GM06990 (cell line): ENCODE results near the gene ARHGAP9.

Source experiments
- DNase-seq: peaks from one replicate; pipeline ENCODE4 v3.0.0-alpha.2; 2011; ENCODE audit not compliant: insufficient read length; ENCODE audit errors: extremely low read depth
- H3K27me3 ChIP-seq: replicated peaks from 2 replicates; pipeline ENCODE4 v1.6.0; 2011; ENCODE audit warnings: low read length; ENCODE audit not compliant: control insufficient read depth, insufficient read depth
- H3K36me3 ChIP-seq: 2 replicates; pipeline ENCODE4 v1.5.1; 2011; ENCODE audit warnings: low read length; ENCODE audit not compliant: control insufficient read depth, insufficient read depth
- H3K4me3 ChIP-seq: replicated peaks from 2 replicates; pipeline ENCODE4 v1.5.1; 2011; ENCODE audit warnings: low read depth, mild to moderate bottlenecking, control low read depth, low read length
- TF ChIP-seq, protein P1 (sequence below): IDR thresholded peaks from 2 replicates; pipeline ENCODE4 v1.5.1; 2011; ENCODE audit warnings: low read length, control low read depth, mild to moderate bottlenecking, inconsistent platforms; ENCODE audit not compliant: insufficient read depth, poor library complexity, severe bottlenecking

The ARHGAP9 gene

DNA sequence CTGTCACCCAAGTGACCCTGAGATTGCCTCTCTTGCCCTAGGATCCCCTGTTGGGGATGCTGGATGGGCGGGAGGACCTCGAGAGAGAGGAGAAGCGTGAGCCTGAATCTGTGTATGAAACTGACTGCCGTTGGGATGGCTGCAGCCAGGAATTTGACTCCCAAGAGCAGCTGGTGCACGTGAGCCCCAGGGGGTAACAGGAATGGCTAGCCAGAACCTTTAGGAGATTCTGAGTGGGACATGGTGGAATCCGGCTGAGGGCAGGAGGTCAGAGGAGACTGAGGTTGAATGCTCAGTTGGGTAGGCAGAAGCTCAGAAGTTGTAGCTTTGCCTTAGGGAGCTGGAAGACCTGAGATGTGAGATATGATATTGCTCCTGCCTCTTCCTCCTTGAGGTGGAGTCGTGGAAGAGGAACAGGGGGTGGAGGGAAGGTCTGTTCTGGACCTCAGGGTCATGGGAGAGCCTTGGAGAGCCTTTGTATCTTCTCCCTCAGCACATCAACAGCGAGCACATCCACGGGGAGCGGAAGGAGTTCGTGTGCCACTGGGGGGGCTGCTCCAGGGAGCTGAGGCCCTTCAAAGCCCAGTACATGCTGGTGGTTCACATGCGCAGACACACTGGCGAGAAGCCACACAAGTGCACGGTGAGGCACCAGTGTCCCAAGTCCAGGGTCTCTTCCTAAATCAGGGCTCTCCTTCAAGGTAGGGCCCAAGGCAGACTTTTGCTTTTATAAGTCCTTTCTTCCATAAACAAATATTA lies 13.7 kb downstream of the ARHGAP9 start:
- Histone ChIP-seq H3K27me3 (no peaks in the 10 kb centered on the region), H3K36me3 (peaks cover 9% of the 10 kb centered on the region), H3K4me3 (no peak overlapping the region)
- TF ChIP-seq, protein P1, sequence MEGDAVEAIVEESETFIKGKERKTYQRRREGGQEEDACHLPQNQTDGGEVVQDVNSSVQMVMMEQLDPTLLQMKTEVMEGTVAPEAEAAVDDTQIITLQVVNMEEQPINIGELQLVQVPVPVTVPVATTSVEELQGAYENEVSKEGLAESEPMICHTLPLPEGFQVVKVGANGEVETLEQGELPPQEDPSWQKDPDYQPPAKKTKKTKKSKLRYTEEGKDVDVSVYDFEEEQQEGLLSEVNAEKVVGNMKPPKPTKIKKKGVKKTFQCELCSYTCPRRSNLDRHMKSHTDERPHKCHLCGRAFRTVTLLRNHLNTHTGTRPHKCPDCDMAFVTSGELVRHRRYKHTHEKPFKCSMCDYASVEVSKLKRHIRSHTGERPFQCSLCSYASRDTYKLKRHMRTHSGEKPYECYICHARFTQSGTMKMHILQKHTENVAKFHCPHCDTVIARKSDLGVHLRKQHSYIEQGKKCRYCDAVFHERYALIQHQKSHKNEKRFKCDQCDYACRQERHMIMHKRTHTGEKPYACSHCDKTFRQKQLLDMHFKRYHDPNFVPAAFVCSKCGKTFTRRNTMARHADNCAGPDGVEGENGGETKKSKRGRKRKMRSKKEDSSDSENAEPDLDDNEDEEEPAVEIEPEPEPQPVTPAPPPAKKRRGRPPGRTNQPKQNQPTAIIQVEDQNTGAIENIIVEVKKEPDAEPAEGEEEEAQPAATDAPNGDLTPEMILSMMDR: no peak
- DNase-seq: no peak

DNA sequence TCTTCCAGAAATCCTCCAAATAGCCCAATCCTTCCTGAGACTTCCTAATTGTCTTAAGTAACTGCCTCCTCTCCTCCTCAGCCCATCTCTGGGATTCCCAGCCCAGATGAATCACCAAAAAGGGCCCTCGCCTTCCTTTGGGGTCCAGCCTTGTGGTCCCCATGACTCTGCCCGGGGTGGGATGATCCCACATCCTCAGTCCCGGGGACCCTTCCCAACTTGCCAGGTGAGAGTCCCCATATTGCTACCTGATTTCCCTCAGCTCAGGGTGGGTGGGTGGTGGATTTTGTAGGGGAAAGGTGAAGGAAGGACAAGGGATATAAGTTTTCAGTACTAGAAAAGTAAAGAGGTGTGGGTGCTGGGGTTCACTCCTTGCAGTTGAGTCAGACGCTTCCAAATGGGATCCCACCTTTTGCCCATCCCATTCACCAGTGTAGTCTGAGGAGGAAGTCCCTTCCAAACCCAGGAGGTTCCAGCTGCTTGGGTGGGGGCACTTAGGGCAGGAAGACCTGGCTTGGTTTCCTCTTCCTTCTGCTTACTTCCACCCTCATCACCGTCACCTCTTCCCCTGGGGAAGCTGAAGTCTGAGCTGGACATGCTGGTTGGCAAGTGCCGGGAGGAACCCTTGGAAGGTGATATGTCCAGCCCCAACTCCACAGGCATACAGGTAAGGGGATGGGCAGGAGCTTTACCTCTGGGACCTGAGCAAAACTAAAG lies 14.5 kb downstream of the ARHGAP9 start:
- H3K27me3 ChIP-seq: no peaks in the 10 kb centered on the region
- no peak overlapping the region for H3K4me3 ChIP-seq
- H3K36me3 ChIP-seq: peaks cover 6% of the 10 kb centered on the region
- TF ChIP-seq, protein P1: no peak
- DNase-seq: no peak

DNA sequence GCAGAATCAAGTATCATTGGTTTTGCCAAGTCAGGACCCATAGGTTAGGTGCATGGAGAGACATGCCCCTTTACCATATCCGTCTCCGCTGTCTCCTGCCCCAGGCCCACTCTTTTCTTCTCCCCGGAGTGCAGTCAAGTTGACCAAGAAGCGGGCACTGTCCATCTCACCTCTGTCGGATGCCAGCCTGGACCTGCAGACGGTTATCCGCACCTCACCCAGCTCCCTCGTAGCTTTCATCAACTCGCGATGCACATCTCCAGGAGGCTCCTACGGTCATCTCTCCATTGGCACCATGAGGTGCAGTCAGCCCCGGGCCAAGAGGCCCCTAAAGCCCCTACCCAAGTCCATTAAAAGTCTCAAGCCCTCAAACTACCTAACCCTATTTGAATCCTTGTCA lies 15.1 kb downstream of the ARHGAP9 start:
- no peaks in the 10 kb centered on the region for H3K27me3 ChIP-seq
- no peak overlapping the region for H3K4me3 ChIP-seq
- peaks cover 5% of the 10 kb centered on the region for H3K36me3 ChIP-seq
- TF ChIP-seq, protein P1: no peak
- DNase-seq: no peak

DNA sequence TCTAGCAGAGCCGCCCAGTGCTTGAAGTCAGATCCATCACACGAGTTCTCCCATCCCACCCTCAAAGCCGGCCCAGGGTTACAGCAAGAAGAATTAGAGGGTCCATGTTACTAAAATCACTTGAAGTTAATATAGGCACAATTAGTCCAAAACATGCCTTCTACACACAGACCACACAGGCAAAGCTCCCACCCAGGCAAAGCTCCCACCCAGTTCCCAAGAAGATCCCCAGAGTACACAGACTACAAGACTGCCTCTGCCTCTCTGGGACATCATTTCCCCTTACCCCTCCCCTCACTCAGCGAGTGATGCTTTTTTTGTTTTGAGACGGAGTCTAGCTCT lies 16.8 kb downstream of the ARHGAP9 start:
- Histone ChIP-seq H3K27me3 (no peaks in the 10 kb centered on the region), H3K4me3 (no peak overlapping the region), H3K36me3 (peaks cover under 1% of the 10 kb centered on the region; the same call in 1 of the 2 replicates)
- TF ChIP-seq, protein P1: no peak
- no peak for DNase-seq

DNA sequence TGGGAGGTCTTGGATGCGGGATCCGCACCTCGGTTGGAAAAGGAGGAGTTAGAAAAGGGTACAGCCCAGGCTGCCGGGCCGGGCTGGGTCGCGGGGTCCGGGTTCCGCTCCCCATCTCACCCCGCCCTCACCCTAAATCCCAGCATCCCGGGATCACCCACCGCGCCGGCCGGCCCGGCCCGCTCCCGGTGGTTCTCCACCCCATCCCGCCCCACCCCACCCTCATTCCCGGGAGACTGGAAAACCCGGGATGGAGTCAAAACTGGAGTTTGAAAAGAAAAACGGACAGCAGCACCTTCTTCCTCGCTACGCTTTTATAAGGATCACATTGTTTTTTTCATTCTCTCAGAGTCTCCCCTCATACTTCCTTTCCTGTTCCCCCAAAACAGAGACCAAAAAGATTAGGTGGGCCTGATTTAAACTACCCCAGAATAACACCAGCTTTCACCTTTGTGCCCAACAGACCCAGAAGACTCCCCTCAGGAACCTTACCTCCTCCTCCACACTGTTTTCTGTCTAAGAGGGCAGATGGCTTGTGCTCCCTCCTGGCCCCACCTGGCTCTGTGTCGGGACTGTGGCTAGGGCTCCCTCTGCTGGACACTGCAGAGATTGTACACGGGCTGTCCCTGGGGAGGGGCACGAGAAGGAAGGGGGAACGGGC lies 17.3 kb downstream of the ARHGAP9 start:
- TF ChIP-seq, protein P1: peak; percentile 97
- Histone ChIP-seq H3K27me3 (no peaks in the 10 kb centered on the region), H3K4me3 (peak overlapping the region; percentile 58), H3K36me3 (no peaks in the 10 kb centered on the region)
- DNase-seq: peak; percentile 86
